Measurements from ENCODE around the gene OR9K2.
A peak's percentile ranks its signal among the peaks of the same experiment; 100 is the strongest.
"Not testable (repeated sequence)": the region's sequence is repeated elsewhere in the genome, so short reads cannot be mapped to it uniquely, and the experiment has no call there.

The OR9K2 gene

DNA sequence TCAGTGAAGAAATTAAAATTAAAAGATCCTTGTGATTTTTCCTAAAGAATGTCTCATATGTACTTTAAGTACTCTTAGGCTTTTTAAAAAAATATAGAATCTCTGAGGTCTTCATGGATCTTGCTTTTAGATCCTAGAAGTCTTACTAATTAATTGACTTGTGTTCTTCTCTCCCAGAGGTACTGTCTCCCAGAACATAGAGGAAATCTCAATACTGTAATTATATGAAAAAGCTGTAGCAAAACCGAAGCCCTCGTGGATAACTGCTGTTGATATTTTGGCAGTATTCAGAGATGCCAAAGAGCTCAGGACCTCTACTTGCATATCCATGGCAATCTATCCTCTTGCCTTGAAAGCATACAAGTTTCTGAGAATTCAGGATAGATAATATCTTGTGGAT, at the start of gene OR9K2:
TSS of gene OR9K2 (plus strand) at position 301 of the 400 bp plus-strand sequence. CDS start 3,429 bp downstream, outside the sequence.
- no peak within 1 kb of the TSS for H3K4me3 ChIP-seq (ENCODE audit: low read depth, low read length)
- no peak for DNase-seq (ENCODE audit: low read depth)

DNA sequence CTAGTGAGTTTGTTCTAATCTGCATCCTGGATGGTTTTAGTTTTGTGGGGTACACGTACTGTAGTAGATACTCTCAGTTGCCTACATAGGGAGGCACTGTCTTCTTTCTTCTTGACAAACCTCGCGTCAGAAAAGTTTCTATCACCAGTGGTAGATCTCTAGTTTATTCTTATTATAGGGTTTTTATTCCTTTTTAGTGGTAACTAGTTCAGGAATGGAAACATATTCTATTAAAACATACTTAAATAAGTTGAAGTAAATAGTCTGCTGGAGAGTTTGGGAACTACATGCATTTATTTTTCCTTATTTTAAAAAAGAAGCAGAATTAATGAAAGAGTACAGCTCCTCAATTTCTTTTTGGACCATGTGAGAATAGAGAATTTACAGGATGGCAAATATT, 33.6 kb upstream of the OR9K2 start:
- H3K4me3 ChIP-seq (ENCODE audit: low read depth, low read length): no peak overlapping the region
- DNase-seq (ENCODE audit: low read depth): no peak

DNA sequence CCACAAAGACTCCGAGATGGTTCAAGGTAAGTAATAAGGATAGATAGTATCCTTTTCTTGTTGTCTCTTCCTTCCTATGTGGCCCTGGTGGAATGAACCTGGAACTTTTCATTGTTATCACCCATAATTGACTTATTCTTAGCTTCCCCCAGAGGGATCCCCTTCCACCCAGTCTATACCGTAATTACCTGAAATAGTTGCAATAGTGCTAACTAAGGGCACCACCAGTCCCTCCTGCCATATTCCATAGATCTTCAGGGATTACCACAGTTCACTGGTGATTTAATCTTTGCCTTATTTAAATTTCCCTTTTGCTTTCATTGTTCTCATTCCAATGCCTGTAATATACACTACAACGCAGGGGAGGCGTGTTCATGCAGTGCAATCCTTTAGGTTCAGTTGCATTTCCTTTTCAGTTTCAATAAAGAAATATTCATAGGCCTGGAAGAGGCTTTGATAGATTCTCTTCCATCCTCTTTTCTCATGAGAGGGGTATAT, 13.8 kb upstream of the OR9K2 start:
- DNase-seq (ENCODE audit: low read depth): no peak
- no peak overlapping the region for H3K4me3 ChIP-seq (ENCODE audit: low read depth, low read length)

- DNase-seq (ENCODE audit: low read depth): no peak
- H3K4me3 ChIP-seq (ENCODE audit: low read depth, low read length): no peak overlapping the region
These were observed 10.1 kb upstream of the OR9K2 start for GRCh38 chr12:55116152-55116551.

- H3K4me3 ChIP-seq (ENCODE audit: low read depth, low read length): no peak overlapping the region
- no peak for DNase-seq (ENCODE audit: low read depth)
These were observed 6.6 kb downstream of the OR9K2 start for GRCh38 chr12:55132816-55133215.

DNA sequence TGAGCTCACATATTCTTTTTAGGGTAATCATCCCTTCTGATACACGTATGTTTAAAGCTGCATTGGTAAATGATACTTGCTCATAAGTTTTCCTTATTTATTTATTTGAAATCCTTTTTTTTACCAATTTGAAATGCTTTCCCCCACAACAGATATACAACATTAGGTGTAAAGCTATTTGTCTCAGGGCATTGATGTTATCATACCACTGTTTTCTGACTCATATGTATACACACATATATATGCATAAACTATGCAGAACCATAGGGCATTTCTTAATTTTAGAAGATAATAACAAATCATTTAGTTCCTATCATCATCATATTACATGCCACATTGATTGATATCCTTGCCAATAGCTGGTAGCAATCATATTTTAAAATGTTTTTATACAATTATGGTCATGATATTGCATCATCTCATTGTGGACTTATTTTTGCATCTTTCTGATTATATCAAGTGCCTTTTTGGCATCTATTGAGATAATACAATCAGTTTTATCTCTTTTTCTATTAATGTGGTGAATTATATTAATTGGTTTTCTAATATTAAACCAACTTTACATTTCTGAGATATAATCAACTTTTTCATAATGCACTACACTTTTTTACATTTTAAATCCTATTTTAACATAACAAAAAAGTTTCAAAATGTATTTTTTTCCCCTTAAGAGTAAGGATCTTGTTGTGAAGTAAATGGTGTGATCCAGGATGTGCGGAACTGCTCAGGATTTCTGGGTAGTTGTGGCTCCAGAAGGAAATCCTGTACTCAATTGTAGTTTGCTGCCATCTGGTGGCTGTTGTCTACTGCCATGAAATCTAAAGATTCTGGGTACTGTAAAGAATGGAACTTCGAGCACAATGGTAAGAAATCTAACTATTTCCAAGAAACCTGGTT, 16.7 kb downstream of the OR9K2 start:
- DNase-seq (ENCODE audit: low read depth): peak; percentile 1
- no peak overlapping the region for H3K4me3 ChIP-seq (ENCODE audit: low read depth, low read length)

DNA sequence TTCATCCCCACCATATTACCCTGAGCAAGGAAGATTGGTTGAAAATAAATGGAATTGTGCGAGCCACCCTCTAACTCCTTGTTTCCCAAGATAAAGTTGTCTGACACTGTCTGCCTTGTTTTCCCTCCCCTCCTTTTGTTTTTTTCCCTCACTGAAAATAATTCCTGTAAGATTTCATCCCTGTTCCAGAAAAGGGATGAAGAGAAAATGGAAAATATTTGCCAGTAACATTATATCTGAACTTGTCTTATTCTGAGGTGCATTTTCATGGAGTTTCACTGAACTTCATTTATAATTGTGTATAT, 17.3 kb downstream of the OR9K2 start:
- DNase-seq (ENCODE audit: low read depth): no peak
- no peak overlapping the region for H3K4me3 ChIP-seq (ENCODE audit: low read depth, low read length)

DNA sequence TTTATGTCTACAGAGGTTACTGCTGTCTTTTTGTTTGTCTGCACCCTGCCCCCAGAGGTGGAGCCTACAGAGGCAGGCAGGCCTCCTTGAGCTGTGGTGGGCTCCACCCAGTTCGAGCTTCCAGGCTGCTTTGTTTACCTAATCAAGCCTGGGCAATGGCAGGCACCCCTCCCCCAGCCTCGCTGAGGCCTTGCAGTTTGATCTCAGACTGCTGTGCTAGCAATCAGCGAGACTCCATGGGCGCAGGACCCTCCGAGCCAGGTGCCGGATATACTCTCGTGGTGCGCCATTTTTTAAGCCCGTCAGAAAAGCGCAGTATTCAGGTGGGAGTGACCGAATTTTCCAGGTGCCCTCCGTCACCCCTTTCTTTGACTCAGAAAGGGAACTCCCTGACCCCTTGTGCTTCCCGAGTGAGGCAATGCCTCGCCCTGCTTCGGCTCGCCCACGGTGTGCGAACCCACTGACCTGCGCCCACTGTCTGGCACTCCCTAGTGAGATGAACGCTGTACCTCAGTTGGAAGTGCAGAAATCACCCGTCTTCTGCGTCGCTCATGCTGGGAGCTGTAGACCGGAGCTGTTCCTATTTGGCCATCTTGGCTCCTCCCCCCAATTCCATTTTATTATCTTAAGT, 40.9 kb downstream of the OR9K2 start:
- H3K4me3 ChIP-seq (ENCODE audit: low read depth, low read length); DNase-seq (ENCODE audit: low read depth): not testable (repeated sequence)

DNA sequence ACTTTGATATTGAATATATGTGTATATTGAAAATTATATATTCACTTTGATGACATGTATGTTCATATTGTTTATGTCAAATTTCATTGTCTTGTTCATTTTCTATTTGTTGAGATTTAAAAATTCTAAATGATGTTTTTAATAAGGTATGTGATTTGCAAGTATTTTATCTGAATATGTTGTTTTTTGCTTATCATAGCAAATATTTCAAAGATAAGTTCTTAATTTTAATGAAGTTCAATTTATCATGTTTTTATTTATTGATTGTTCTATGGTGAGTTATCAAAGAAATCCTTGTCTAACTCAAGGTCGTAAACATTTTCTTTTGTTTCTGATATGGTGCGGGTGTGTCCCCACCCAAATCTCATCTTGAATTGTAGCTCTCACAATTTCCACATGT, 45.2 kb downstream of the OR9K2 start:
- no peak overlapping the region for H3K4me3 ChIP-seq (ENCODE audit: low read depth, low read length)
- DNase-seq (ENCODE audit: low read depth): no peak

DNA sequence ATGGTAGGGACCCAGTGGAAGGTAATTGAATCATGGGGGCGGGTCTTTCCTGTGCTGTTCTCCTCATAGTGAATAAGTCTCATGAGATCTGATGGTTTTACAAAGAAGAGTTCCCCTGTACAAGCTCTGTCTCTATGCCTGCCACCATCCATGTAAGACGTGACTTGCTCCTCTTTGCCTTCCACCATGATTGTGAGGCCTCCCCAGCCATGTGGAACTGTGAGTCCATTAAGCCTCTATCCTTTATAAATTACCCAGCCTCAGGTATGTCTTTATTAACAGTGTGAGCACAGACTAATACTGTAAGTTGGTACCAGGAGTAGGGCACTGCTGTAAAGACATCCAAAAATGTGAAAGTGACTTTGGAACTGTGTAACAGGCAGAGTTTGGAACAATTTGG, 45.6 kb downstream of the OR9K2 start:
- DNase-seq (ENCODE audit: low read depth); H3K4me3 ChIP-seq (ENCODE audit: low read depth, low read length): not testable (repeated sequence)

DNA sequence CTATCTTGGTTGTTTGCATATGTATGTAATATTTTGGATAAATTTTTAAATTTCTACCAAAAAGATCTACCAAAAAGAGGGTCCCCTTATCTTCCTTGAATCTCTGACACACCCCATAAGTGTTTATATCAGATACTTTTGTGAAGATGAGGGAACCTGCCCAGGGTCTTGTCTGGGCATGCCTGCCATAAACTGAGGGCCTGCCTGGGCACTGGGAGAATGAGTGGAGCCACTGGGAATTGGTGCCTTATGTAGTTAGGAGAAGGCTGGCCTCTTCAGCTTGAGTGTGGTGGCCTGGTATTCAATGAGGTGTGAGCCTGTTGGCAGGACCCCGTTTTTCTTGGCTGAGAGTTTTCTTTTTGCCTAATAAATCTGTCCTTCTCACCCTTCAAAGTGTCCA, 46.5 kb downstream of the OR9K2 start:
- no peak for DNase-seq (ENCODE audit: low read depth)
- H3K4me3 ChIP-seq (ENCODE audit: low read depth, low read length): no peak overlapping the region

- H3K4me3 ChIP-seq (ENCODE audit: low read depth, low read length): no peak overlapping the region
- DNase-seq (ENCODE audit: low read depth): no peak
These were observed 47.2 kb downstream of the OR9K2 start for GRCh38 chr12:55173456-55173855.

All from skeletal muscle cell (primary cell).